ENCODE results near the gene PTPN23. TPM values are rescaled to one million over a fixed set of nuclear protein-coding genes. Genes with fewer than 3 reads are reported as not detected.

PTPN23 gene
- total and polyA plus RNA-seq, 2 of the 8 experiments (the other 6 are each of a cell fraction or from before 2014, with no cell fraction given): 2.9 to 46.7 TPM

GRCh38 chr3:47380026-47380600, 708 bp upstream of the PTPN23 start (continued):
- TF ChIP-seq GTF2F1 (IDR thresholded peaks at IDR 0.05; ENCODE audit: borderline replicate concordance, low read depth, low read length): no peak; the same call in 1 of the 2 replicates
- peak; percentile 6; the same call in 1 of the 2 replicates for TF ChIP-seq BACH1 (IDR thresholded peaks at IDR 0.05; ENCODE audit: low read length)
- TF ChIP-seq RAD21 (IDR thresholded peaks at IDR 0.05 in 1 of 2, conservative IDR thresholded peaks at IDR 0.05 in 1 of 2; ENCODE audit: low read depth in 2 of 2, low read length in 2 of 2): no peak
- TF ChIP-seq TEAD4 (IDR thresholded peaks at IDR 0.05; ENCODE audit: low read depth, low read length): no peak
- peak in 1 of 2 experiments; percentile 33; a peak in 1 of 3 replicates for TF ChIP-seq POLR2A (IDR thresholded peaks at IDR 0.05; ENCODE audit: control extremely low read depth in 1 of 2, low read depth in 2 of 2, low read length in 2 of 2)
